HFF-Myc (cell line): ENCODE data around the gene WFDC1.

Experiments used
- DNase-seq: peaks from one replicate; pipeline ENCODE4 v3.0.0-alpha.2; 2011; ENCODE audit warnings: low read depth; ENCODE audit errors: extremely low read depth
- H3K4me3 ChIP-seq: replicated peaks from 2 replicates; pipeline ENCODE4 v1.5.1; 2011; ENCODE audit warnings: low read depth, mild to moderate bottlenecking, control low read depth, low read length
- TF ChIP-seq, protein P1 (sequence below): IDR thresholded peaks from 2 replicates; pipeline ENCODE4 v1.5.1; 2012; ENCODE audit warnings: mild to moderate bottlenecking, low read depth, low read length, control low read depth; ENCODE audit errors: missing control alignments

The WFDC1 gene

DNA sequence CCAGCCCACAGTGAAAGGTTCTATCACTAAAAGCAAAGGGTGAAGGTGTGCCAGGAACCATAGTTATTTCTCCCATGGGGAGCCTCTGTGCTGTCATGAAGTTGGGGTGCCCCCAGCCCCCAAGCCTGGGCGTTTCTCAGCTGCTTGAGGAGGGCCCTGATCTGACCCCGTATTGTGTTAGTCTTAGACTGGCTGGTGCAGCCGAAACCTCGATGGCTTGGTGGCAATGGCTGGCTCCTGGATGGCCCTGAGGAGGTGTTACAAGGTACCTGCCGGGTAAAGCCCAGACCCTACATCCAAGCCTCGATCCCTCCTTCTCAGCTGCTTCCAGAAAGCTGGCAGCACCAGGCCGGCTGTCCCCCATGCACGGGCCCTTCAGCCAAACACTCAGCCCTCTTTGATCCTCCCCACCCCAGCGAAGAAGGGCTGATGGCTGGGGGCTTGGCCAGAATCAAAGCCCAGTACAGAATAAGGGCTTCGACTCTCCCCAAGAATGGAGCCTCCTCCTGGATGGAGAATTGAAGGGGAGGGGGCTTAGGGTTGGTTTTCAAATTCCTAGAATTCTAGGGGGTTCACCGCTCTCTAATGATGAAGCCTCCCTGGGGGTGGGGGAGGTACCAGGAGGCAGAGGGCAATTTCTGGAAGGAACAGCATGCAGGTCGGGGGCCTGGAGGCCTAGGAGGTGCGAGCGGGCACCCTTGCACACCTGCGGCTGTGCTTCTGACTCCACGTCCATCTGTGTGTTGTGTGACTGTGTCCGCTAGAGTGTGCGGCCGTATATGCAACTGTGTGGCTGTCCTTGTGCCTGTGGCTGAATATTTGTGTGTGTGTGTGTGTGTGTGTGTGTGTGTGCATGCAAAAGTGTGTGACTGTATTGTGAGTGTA, 23.7 kb downstream of the WFDC1 start:
- TF ChIP-seq, protein P1, sequence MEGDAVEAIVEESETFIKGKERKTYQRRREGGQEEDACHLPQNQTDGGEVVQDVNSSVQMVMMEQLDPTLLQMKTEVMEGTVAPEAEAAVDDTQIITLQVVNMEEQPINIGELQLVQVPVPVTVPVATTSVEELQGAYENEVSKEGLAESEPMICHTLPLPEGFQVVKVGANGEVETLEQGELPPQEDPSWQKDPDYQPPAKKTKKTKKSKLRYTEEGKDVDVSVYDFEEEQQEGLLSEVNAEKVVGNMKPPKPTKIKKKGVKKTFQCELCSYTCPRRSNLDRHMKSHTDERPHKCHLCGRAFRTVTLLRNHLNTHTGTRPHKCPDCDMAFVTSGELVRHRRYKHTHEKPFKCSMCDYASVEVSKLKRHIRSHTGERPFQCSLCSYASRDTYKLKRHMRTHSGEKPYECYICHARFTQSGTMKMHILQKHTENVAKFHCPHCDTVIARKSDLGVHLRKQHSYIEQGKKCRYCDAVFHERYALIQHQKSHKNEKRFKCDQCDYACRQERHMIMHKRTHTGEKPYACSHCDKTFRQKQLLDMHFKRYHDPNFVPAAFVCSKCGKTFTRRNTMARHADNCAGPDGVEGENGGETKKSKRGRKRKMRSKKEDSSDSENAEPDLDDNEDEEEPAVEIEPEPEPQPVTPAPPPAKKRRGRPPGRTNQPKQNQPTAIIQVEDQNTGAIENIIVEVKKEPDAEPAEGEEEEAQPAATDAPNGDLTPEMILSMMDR: no peak
- no peak for DNase-seq
- H3K4me3 ChIP-seq: no peak overlapping the region

DNA sequence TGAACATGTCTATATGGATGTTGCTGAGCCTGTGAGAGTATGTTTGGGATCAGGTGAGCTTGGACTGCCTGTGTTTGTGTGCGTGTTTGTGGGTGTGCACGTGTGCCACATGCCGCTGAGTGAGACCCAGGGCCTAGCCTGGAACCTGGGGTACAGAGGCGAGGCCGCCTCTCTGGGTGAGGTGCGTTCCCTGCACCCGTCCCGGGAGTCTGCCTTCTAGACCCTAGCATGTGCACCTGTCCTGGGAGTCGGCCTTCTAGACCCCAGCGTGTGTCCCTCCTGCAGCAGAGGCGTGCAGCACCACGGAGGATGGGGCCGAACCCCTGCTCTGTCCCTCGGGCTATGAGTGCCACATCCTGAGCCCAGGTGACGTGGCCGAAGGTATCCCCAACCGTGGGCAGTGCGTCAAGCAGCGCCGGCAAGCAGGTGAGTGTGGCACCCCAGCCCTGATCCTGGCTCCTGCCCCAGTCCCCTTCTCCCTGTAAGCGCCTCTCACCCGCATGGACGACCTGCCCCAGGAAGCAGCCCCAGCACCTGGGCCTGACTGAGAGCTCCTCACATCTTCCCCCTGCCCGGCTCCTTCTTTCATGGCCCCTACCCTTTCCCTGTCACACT, 24.6 kb downstream of the WFDC1 start:
- H3K4me3 ChIP-seq: no peak overlapping the region
- DNase-seq: no peak
- TF ChIP-seq, protein P1: no peak

- TF ChIP-seq, protein P1: no peak
- no peak for DNase-seq
- H3K4me3 ChIP-seq: no peak overlapping the region
Measured at GRCh38 chr16:84320511-84320910, 25.8 kb downstream of the WFDC1 start.

DNA sequence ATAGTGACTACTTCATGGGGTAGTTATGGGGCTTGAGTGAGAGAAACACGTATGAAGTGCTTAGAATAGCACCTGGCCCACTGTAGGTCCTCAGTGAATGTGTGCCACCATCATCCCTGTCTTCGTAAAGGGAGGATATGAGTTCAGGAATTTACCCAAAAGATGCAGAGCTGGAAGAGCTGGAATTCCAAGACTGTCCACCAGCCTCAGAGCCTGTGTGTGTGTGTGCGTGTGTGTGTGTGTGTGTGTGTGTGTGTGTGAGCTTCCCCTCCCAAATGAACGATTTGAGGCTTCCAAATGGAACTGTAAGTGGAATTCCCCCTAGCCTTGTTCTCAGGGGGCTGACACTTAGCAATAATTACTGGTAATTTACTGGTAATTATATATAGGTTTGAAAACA, 27.3 kb downstream of the WFDC1 start:
- DNase-seq: no peak

DNA sequence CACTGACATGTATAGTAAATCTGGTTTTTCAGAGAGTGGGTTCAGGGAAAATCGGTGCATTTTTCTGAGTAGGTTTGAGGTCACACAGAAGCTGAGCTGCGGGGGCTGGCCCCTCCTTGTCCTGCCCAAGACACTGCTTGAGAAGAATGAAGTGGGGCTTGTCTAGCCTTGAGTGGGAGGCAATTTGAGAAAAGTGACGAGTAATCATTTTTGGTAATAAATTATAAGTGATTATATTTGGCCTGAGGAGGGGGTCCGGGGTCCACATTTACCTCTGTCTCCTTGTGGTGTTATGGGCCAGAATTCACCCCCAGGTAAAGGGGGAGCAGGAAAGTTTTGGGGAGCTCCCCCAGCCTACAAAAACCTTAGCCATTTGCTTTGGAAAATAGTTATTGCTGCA, 28.1 kb downstream of the WFDC1 start:
- no peak overlapping the region for H3K4me3 ChIP-seq
- TF ChIP-seq, protein P1: no peak
- DNase-seq: no peak

More for the DNA sequence above, 27.3 kb downstream of the WFDC1 start:
- H3K4me3 ChIP-seq: no peak overlapping the region
- TF ChIP-seq, protein P1: no peak

DNA sequence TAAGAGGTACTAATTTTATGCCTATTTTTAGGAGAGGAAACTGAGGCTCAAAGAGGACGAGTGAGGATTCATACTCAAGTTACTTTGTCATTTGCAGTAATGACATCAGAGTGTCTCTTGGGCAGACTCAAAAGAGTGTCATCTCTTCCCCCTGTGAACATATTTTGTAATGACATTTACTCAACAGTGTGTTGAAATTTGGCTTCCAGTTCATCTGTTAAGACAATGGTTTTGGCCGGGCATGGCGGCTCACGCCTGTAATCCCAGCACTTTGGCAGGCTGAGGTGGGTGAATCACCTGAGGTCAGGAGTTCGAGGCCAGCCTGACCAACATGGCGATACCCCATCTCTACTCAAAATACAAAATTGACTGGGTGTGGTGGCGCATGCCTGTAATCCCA, 28.9 kb downstream of the WFDC1 start:
- H3K4me3 ChIP-seq: no peak overlapping the region
- TF ChIP-seq, protein P1: no peak
- DNase-seq: no peak
